ENCODE data around the gene UGT2A3.
"Not testable (repeated sequence)": the region's sequence is repeated elsewhere in the genome, so short reads cannot be mapped to it uniquely, and the experiment has no call there.

DNA sequence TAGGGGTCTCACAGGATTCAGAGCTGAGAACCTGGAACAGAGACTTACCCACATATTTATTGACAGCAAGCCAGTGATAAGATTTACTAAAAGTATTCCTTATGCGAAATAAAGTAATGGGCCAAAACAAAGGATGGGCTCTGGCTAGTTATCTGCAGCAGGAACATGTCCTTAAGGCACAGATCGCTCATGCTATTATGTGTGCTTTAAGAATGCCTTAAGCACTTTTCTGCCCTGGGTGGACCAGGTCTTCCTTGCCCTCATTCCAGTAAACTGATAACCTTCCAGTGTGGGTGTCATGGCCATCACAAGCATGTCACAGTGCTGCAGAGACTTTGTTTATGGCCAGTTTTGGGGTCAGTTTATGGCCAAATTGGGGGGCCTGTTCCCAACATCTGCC, 7.5 kb upstream of the UGT2A3 start:
- TF ChIP-seq, protein P1, sequence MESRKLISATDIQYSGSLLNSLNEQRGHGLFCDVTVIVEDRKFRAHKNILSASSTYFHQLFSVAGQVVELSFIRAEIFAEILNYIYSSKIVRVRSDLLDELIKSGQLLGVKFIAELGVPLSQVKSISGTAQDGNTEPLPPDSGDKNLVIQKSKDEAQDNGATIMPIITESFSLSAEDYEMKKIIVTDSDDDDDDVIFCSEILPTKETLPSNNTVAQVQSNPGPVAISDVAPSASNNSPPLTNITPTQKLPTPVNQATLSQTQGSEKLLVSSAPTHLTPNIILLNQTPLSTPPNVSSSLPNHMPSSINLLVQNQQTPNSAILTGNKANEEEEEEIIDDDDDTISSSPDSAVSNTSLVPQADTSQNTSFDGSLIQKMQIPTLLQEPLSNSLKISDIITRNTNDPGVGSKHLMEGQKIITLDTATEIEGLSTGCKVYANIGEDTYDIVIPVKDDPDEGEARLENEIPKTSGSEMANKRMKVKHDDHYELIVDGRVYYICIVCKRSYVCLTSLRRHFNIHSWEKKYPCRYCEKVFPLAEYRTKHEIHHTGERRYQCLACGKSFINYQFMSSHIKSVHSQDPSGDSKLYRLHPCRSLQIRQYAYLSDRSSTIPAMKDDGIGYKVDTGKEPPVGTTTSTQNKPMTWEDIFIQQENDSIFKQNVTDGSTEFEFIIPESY (IDR thresholded peaks at IDR 0.05) = not testable (repeated sequence)
- TF ChIP-seq, protein P2, sequence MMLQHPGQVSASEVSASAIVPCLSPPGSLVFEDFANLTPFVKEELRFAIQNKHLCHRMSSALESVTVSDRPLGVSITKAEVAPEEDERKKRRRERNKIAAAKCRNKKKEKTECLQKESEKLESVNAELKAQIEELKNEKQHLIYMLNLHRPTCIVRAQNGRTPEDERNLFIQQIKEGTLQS (IDR thresholded peaks at IDR 0.05) = not testable (repeated sequence)
- TF ChIP-seq, protein P3, sequence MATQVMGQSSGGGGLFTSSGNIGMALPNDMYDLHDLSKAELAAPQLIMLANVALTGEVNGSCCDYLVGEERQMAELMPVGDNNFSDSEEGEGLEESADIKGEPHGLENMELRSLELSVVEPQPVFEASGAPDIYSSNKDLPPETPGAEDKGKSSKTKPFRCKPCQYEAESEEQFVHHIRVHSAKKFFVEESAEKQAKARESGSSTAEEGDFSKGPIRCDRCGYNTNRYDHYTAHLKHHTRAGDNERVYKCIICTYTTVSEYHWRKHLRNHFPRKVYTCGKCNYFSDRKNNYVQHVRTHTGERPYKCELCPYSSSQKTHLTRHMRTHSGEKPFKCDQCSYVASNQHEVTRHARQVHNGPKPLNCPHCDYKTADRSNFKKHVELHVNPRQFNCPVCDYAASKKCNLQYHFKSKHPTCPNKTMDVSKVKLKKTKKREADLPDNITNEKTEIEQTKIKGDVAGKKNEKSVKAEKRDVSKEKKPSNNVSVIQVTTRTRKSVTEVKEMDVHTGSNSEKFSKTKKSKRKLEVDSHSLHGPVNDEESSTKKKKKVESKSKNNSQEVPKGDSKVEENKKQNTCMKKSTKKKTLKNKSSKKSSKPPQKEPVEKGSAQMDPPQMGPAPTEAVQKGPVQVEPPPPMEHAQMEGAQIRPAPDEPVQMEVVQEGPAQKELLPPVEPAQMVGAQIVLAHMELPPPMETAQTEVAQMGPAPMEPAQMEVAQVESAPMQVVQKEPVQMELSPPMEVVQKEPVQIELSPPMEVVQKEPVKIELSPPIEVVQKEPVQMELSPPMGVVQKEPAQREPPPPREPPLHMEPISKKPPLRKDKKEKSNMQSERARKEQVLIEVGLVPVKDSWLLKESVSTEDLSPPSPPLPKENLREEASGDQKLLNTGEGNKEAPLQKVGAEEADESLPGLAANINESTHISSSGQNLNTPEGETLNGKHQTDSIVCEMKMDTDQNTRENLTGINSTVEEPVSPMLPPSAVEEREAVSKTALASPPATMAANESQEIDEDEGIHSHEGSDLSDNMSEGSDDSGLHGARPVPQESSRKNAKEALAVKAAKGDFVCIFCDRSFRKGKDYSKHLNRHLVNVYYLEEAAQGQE (IDR thresholded peaks at IDR 0.05) = not testable (repeated sequence)
- TF ChIP-seq, protein P4, sequence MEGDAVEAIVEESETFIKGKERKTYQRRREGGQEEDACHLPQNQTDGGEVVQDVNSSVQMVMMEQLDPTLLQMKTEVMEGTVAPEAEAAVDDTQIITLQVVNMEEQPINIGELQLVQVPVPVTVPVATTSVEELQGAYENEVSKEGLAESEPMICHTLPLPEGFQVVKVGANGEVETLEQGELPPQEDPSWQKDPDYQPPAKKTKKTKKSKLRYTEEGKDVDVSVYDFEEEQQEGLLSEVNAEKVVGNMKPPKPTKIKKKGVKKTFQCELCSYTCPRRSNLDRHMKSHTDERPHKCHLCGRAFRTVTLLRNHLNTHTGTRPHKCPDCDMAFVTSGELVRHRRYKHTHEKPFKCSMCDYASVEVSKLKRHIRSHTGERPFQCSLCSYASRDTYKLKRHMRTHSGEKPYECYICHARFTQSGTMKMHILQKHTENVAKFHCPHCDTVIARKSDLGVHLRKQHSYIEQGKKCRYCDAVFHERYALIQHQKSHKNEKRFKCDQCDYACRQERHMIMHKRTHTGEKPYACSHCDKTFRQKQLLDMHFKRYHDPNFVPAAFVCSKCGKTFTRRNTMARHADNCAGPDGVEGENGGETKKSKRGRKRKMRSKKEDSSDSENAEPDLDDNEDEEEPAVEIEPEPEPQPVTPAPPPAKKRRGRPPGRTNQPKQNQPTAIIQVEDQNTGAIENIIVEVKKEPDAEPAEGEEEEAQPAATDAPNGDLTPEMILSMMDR (IDR thresholded peaks at IDR 0.05; ENCODE audit: low read depth, low read length, missing input control) = not testable (repeated sequence)
- TF ChIP-seq TAF1 (conservative IDR thresholded peaks at IDR 0.05); JUND (IDR thresholded peaks at IDR 0.05); YY1 (IDR thresholded peaks at IDR 0.05); FOXA1 (IDR thresholded peaks at IDR 0.05): not testable (repeated sequence)
